D721Med (cell line): Measurements from ENCODE around the gene LCLAT1.

Experiments used
- DNase-seq: peaks from one replicate; pipeline ENCODE4 v3.0.0; 2011; ENCODE audit warnings: low spot score; ENCODE audit not compliant: insufficient read length
- FAIRE-seq: peaks from 2 replicates; lab custom pipeline; 2011; peaks lifted over from hg19 to GRCh38; lab: Jason Lieb, UNC
- TF ChIP-seq, protein P1 (sequence below): IDR thresholded peaks from 2 replicates; pipeline ENCODE4 v1.5.1; 2012; ENCODE audit warnings: mild to moderate bottlenecking, control low read depth; ENCODE audit not compliant: insufficient read depth; ENCODE audit errors: missing control alignments

The LCLAT1 gene

GRCh38 chr2:30565851-30566358 lies 118.9 kb downstream of the LCLAT1 start:
- TF ChIP-seq, protein P1, sequence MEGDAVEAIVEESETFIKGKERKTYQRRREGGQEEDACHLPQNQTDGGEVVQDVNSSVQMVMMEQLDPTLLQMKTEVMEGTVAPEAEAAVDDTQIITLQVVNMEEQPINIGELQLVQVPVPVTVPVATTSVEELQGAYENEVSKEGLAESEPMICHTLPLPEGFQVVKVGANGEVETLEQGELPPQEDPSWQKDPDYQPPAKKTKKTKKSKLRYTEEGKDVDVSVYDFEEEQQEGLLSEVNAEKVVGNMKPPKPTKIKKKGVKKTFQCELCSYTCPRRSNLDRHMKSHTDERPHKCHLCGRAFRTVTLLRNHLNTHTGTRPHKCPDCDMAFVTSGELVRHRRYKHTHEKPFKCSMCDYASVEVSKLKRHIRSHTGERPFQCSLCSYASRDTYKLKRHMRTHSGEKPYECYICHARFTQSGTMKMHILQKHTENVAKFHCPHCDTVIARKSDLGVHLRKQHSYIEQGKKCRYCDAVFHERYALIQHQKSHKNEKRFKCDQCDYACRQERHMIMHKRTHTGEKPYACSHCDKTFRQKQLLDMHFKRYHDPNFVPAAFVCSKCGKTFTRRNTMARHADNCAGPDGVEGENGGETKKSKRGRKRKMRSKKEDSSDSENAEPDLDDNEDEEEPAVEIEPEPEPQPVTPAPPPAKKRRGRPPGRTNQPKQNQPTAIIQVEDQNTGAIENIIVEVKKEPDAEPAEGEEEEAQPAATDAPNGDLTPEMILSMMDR, result no peak
- no peak for DNase-seq

DNA sequence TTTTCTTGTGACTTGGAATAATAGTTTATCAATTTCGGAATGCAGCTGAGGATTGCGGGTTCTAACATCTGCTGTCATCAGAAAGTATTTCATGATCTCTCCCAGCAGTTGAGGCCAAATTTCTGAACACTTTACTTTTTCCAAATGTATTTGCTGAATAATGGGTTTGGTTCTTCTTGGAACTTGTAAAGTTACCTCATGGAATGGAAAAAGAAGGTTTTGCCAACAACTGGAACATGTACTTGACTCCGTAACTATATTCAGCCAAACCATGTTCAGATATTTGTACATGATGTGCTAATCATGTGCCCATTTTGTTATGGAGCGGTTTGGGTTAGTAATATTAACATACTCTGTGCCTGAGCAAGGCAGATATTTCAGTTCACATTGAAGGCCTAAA lies 119.6 kb downstream of the LCLAT1 start:
- FAIRE-seq (no peak), DNase-seq (no peak)
- TF ChIP-seq, protein P1, result no peak

More at GRCh38 chr2:30565851-30566358, 118.9 kb downstream of the LCLAT1 start:
- no peak for FAIRE-seq

DNA sequence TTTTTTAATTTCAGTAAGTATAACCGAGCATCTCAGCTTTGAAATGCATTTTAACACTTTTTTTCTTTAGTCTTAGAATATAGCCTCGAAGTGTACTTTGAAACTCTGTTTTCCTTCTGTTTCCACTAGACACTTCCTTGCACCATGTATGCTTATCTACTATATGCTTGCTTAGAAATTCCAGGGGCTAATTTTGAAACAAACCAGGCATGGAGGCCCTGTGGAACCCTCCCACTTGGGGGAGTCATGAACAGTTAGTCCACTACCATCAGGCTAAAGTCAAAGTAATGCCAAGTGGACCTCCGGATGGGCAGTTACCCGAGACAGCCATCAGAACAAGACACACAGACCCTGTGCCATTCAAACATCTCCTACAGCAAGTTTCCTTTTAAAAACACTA lies 120.3 kb downstream of the LCLAT1 start:
- TF ChIP-seq, protein P1, result no peak
- no peak for DNase-seq
- no peak for FAIRE-seq

- DNase-seq (no peak), FAIRE-seq (no peak)
- TF ChIP-seq, protein P1, result no peak
Measured at GRCh38 chr2:30569946-30570345, 122.9 kb downstream of the LCLAT1 start.

GRCh38 chr2:30577151-30577550 lies 130.1 kb downstream of the LCLAT1 start:
- TF ChIP-seq, protein P1, result peak; percentile 2
- FAIRE-seq (peak; percentile 87), DNase-seq (no peak)

DNA sequence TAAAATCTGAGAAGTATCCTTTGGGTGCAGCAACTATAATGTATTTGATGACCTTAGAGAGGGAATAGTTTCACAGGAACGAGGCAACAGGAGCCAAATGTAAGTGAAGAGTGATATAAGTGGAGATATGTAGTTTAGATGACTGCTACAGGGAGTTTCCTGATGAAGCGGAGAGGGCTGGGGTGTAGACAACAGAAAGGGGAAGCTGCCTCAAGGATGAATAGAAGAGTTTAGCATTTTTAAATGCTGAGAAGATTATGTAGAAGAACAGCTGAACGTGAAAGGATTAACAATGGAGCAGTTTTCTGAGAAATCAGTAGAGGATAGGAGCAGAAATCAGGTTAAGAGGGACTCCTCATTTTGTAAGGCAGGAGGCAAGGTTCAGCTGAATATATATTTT lies 133.3 kb downstream of the LCLAT1 start:
- no peak for FAIRE-seq
- TF ChIP-seq, protein P1, result no peak
- DNase-seq, result no peak

DNA sequence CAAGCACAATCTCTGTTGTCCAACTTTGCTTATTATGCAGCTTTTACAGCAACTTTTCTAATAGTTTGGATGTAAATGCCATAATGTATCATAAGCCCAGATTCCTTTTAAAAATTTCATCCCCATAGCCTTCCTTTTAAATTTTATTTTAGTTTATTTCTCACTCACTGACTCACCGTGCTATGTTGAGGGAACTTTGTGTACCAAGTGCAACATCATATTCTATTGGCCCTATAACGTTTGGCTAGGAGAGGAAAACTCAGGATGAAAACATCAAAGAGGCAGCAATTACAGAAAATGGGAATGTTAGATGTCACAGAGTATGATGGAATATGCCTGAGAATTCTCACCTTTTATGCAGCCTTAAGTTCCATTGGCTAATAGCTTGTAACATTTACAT lies 135.5 kb downstream of the LCLAT1 start:
- no peak for FAIRE-seq

More for the DNA sequence above, 135.5 kb downstream of the LCLAT1 start:
- no peak for DNase-seq
- TF ChIP-seq, protein P1, result no peak
